ENCODE data around the gene USP10.

DNA sequence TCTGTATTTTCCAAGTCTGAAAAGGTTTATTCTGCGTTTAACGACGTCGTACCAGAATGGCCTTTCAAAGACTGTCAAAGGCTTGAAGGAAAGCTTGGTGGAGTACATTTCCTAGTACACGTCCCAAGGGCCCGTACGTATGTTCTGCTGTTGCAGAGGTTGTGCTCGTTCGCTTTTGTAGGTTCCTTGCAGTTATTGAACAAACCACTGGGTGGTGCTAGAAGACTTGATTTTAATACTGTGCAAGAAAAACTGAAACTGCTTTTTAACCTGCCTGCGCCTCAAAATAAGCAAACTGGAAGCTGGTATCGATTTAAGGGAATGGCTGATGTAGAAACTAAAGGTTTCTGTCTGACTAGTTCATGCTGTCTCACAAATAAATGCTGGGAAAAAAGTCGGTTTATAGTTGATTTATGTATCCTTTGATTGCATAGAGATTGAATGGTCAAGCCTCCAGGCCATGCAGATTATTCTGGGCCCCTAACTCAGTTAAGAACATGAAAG is 54.6 kb downstream of the USP10 start:
- TF ChIP-seq GATA2 (IDR thresholded peaks at IDR 0.05; ENCODE audit: low read depth, low read length) (no peak), GATA3 (IDR thresholded peaks at IDR 0.05; ENCODE audit: low read depth, low read length) (no peak)
